ENCODE results near the gene STX17. TPM values are rescaled to one million over a fixed set of nuclear protein-coding genes. Genes with fewer than 3 reads are reported as not detected.
"Not testable (repeated sequence)": the region's sequence is repeated elsewhere in the genome, so short reads cannot be mapped to it uniquely, and the experiment has no call there.

STX17 gene
- total RNA-seq, 1 experiment from 2014 or later: 9.4 TPM

DNA sequence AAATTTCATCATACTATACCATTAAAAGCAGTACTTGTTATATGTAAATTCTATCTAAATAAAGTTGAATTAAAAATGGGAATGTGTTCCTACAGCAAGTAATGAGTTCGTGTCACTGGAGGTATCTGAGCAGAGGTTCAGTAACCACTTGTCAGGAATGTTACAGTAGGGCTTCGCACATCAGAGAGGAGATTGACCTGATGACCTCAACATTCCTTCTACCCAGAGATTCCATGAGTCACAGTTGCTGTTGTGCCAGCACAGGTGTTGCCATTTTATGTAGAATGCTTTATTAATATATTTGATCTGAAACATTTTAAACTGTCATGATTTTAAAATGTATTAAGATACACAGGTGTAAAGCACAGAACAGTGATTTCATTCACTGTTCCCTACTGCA, 60.3 kb downstream of the STX17 start:
- peak; percentile 66 for DNase-seq (ENCODE audit: low read depth)

DNA sequence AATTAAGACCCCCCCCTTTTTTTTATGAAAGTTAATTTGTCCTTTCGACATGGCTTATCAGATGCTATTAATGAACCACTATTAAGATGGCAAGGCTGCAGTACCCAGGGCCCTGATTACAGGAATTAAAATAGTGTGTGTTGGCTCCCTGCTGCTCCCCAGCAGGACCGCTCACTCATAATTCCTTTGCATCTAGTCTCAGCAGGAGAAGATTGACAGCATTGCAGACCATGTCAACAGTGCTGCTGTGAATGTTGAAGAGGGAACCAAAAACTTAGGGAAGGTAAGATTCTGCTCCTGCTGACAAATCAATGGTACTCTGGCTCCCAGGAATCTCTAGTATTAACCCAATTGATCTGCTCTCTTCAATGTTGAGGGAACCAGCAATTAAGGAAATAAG, 61.0 kb downstream of the STX17 start:
- DNase-seq (ENCODE audit: low read depth): no peak

DNA sequence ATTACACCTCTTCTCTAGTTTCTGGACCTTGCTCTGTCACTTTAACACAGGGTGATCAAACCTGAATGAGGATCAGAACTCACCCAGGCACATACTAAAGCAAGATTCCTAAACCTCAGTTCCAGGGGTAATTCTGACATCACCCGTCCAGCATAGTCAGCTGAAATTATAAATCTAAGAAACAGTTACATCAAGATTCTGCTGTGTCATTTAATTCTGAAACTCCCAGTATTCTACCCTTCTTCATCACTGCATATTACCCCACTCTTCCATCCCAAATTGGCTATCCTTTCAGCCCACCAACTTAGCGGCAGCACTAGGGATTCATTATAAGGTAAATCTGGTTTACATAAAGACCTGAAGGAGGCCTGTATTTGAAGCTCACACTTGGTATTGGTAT, 64.0 kb downstream of the STX17 start:
- DNase-seq (ENCODE audit: low read depth): no peak

DNA sequence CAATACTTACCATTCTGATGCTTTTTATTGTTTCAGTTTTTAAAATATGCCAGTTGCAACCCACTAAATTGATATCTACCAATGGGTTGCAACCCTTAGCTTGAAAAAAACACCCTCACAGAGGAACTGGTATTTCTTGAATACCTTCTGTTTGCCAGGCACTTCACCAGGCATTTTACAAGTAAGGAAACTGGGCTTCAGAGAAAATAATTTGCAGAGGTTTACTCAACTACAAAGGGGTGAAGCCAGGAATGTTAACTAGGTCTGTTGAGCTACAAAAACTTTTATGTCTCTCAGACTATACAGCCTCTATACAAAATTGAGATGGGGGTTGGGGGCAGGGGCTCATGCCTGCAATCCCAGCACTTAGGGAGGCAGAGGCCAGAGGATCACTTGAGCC, 65.0 kb downstream of the STX17 start:
- no peak for DNase-seq (ENCODE audit: low read depth)

DNA sequence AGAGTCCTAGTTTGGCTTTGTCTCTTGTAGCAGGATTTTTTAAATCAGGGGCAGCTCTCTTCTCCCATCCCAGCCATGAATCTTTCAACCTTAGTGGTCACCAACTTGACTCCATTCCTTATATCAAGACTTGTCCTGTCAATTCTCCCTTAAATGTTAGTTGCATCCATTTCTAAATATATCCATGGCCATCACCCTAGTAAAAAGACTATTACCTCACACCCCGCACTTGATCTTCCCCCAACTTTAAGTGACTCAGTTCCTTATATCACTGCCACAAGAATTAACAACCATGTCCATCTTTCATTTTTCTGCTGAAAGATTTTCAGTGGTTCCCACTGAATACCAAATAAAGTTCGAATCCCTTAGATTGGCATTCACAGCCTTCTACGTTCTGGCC, 67.0 kb downstream of the STX17 start:
- DNase-seq (ENCODE audit: low read depth): no peak

DNA sequence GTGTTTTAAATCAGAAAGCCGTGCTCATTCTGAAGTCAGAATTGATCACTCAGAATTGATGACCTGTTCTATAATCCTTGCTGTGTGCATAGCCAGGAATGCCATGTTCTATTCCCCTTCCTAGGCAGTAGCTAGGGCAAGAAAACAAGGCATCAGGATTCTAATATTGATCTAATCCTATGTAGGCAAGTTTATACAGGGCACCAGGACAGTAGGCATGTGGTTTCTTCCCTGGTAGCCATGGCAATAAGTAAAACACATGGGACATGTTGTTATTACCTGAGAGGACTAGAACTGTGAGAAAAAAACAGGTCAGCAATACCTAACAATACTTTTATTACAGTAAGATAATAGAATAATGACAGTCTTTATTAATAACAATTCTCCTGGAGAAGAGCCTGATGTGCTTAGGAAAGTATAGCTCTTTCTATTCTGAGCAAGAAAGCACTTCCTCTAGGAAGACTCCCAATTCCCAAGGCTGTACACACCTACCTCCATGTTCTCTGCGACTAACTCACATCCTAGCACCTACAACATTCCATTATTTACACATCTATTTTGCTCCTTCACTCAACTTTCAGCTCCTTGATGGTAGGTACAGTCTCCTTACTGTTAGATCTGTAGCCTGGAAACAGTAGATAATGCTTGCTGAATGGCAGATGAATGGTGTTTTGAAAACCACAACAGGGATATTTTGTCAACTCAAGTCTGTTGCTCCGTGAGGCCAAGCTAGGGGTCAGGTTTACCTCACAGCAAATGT, 70.8 kb downstream of the STX17 start:
- no peak for DNase-seq (ENCODE audit: low read depth)

DNA sequence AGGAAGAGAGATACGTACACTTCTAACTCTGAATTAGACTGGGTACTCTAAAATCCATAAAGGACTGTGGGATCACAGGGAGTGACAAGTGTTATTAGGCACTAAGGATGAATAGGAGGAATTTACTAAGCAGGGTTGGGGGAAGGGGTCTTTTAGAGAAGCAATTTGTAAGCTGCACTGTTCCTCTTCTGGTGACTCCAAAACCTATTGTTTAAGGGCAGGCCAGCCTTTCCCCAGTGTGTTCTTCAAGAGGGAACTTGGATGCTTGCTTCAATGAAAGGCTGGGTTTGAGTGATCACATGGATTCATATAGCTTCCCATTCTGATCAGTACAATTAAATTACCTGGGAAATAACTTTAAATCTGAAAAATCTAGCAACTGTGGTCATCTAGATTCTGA, 71.8 kb downstream of the STX17 start:
- DNase-seq (ENCODE audit: low read depth): no peak

DNA sequence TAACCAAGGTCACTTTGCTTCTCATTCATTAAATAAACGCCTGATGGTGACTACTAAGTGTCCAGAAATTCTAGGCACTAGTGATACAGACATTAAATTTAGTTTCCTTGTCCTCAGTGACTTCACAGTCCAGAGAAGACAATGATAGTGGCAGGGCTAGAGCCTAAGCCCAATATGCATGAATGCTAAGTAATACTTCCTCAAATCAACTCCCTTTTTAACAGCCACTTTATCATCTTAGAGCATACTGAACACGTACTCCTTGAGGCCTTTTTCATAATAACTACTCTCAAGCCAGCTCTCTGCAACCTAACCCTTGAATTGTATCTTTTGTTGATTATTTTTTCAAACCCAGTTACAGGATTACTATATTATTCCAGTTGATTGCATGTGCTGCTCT, 74.1 kb downstream of the STX17 start:
- DNase-seq (ENCODE audit: low read depth): no peak

DNA sequence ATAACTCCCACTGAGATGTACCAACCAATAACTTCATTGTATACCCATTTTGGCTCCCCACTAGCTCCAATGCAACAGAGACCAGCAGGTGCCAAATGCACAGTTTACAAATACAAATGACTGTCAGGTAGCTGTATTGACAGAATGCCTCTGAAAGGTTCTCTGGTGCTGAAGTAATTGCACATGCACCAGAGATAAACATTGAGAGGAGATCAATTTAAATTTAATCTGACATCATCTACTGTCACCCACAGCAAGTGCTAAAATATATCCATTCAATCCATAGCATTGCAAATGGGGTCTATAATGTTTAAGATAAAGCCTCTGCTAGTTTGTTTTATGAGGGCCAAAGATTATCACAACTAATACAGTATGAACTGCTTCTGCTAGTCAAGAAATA, 80.2 kb downstream of the STX17 start:
- DNase-seq (ENCODE audit: low read depth): no peak

DNA sequence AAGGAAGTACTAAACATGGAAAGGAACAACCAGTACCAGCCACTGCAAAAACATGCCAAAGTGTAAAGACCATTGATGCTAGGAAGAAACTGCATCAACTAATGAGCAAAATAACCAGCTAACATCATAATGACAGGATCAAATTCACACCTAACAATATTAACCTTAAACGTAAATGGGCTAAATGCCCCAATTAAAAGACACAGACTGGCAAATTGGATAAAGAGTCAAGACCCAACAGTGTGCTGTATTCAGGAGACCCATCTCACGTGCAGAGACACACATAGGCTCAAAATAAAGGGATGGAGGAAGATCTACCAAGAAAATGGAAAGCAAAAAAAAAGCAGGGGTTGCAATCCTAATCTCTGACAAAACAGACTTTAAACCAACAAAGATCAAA, 84.1 kb downstream of the STX17 start:
- not testable (repeated sequence) for DNase-seq (ENCODE audit: low read depth)

DNA sequence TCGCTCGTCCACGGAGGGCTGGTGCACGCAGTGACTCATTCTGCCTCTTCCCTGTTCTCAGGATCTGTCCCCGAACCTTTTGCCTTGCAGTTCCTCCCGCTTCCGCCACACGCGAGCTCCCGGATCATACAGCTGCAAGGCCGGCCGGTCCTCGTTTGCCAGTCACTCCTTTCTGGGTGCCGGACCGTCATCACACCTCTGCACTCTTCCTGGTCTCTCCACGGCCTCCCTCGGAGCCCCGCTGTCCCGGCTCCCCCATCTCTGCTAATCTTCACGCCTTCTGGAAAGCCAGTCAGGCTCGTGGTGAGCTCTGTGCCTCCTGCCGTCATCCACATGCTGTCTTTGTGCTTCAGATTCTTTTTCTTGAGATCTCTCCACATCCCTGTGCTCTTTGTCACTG, 91.8 kb downstream of the STX17 start:
- no peak for DNase-seq (ENCODE audit: low read depth)

DNA sequence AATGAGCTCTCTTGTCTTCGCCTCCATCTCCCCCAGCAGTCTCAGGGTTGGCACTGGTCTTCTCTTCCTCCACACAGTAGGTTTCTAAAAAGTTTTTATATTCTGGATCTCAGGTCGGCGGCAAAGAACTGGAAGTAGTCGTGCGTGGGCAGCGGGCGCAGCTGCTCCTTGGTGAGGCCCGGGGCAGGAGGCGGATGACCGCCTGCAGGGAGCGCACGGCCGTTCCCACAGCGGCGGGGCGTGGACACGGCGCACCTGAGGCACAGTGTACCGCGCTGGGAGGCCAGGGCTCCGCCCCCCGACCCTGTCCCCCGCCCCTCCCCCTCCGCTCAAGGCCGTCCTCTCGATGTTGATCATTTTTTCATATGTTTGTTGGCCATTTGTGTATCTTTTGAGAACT, 92.4 kb downstream of the STX17 start:
- no peak for DNase-seq (ENCODE audit: low read depth)

DNA sequence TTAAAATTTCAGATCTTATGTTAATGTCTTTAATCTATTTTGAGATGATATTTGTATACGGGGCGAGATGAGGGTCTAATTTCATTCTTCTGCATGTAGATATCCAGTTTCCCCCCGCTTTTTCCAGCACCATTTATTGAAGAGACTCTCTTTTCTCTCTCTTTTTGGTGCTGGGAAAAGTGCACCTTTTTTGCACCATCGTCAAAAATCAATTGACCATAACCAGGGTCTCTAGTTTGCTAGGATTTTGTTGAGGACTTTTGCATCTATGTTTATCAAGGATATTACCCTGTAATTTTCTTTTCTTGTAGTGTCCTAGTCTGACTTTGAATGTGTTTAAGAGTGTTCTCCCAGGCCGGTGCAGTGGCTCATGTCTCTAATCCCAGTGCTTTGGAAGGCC, 93.3 kb downstream of the STX17 start:
- DNase-seq (ENCODE audit: low read depth): no peak

DNA sequence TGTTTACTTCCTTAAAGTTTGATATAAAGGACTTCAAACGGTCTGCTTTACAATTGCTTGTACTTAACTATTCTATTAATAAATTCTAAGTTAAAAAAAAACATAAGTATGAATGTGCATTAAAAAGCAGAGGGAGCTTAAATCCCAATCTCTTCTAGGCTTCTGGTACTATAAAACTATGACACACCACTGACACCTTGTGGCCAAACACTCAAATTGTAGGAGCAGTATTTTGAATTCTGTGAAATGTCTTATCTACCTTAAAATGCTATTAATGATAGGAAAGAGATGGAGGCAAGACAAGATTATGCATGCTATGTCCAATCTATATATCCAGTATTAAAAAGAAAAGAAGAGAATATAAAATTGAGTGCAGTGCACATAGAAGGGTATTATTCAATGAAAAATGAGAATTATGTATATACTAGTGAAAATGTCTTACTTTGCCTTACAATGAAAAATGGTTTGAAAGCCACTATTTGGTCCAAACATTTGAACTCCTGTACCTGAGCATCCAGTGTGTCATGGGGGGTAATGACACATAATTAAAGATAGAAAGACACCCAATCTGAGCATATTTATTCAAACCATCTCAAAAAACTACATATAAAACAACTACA, 104.7 kb downstream of the STX17 start:
- peak; percentile 48 for DNase-seq (ENCODE audit: low read depth)

DNA sequence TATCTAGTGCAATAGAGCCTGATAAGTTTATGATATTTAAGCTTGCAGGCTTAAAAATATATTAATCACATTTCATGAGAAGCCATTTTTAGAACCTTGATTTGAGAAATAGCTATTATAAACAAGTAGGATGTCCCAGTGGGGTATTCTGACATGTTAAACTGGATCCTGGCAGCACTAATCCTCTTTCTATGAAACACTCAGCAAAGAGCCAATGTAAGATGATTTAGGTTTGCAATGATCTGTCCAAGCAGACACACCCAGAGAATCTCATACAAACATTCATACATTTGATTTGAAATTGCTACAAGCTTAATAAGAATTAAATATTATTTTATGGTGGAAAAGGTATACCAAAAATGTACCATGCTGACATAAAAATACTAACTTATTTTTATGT, 105.8 kb downstream of the STX17 start:
- DNase-seq (ENCODE audit: low read depth): no peak

DNA sequence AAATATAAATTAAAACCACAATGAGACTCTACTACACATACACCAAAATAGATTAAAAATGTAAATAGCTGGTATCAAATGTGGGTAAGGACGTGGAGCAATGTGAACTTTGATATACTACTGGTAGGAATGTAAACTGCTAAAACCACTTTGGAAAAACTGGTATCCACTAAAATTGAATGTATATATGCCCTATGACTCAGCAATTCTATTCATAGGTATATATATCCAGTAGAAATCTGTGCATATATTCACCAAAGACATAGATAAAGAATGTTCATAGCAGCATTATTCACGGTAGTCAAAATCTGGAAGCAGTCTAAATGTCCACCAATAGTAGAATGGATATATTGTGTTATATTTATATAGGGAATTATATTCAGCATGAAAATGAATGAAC, 107.1 kb downstream of the STX17 start:
- DNase-seq (ENCODE audit: low read depth): no peak

DNA sequence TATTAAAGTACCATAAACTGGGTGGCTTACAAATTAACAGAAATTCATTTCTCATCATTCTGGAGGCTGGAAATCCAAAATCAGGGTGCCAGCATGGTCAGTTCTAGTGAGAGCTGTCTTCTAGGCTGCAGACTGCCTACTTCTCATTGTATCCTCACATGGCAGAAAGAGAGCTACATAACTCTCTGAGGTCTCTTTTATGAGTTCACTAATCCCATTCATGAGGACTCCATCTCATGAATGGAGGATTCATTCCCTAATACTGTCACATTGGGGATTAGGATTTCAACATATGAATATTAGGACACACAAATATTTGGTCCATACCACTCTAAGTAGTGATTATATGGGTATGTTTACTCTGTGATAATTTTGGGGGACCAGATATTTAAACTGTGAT, 108.4 kb downstream of the STX17 start:
- DNase-seq (ENCODE audit: low read depth): no peak

DNA sequence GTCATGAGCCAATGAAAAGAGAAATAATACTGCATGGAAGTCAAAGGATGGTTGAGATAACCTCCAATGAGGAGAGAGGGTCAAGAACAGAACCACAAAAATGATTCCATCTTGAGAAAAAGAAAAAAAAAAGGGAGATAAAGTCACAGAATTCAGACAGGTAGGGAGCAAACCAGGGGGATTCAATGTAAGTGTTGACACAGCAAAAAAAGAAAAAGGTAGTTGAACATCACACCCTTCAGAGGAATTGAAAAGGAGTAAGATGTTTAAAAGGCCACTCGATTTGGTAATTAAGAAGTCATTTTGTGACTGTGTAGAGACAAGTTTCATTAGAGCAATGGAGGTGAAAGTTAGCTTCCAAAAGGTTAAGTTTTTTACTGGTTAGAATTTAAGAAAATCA, 113.1 kb downstream of the STX17 start:
- DNase-seq (ENCODE audit: low read depth): no peak

Other genes with a start within 250 kb of the STX17 start
- gene NR4A3, start 84.8 kb upstream of the STX17 start, total RNA-seq (2014; rRNA removed; shearing (Covaris generic)): 0.03 and 0.23 TPM in 2 replicates
- 12.1 and 17.4 TPM in 2 replicates for gene ERP44, start 192.3 kb downstream of the STX17 start, total RNA-seq (2014; rRNA removed; shearing (Covaris generic))
- gene INVS, start 192.6 kb downstream of the STX17 start, total RNA-seq (2014; rRNA removed; shearing (Covaris generic)): 16.5 and 17.3 TPM in 2 replicates